H1 (cell line): ENCODE data around the gene SPPL2B. TPM values are rescaled to one million over a fixed set of nuclear protein-coding genes. Genes with fewer than 3 reads are reported as not detected.
A peak's percentile ranks its signal among the peaks of the same experiment; 100 is the strongest.

Source experiments
- CHD7 ChIP-seq: fragments of 300-600 bp; sonication (generic); IDR thresholded peaks from 2 replicates; pipeline ENCODE4 v1.7.1; 2012; ENCODE audit warnings: low read length, moderate library complexity, mild to moderate bottlenecking, inconsistent platforms; ENCODE audit not compliant: insufficient replicate concordance
- CTCF ChIP-seq, 3 experiments: IDR thresholded peaks; 1 replicate in 2 of 3; 2 replicates in 1 of 3; pipeline versions ENCODE4 v1.5.1 to v1.6.1; 2011; ENCODE audit warnings: low read length in 3 of 3, mild to moderate bottlenecking in 3 of 3, inconsistent platforms in 2 of 3, low read depth in 1 of 3, moderate library complexity in 1 of 3; ENCODE audit not compliant: insufficient read depth in 1 of 3; ENCODE audit errors: control extremely low read depth in 1 of 3
- polyA plus RNA-seq, 7 experiments: library from polyadenylated mRNA; depleted of rRNA in 3 of 7; stranded (reverse) in 5 of 7; unstranded in 2 of 7; fragments of >200 nt in 5 of 7; fragments of 200-250 nt in 2 of 7; gene quantifications; 1 replicate in 5 of 7; 2 replicates in 1 of 7; 4 replicates in 1 of 7; pipeline versions ENCODE4 v1.2.1 to v1.2.3, GENCODE V29; 2011 to 2013; ENCODE audit warnings: missing spikeins in 2 of 7, mixed read lengths in 2 of 7
- total RNA-seq: library from RNA; stranded (reverse); fragmentation: NEBNext Ultra II Directional; extraction: Animal tissue kit (Norgen Biotek cat#: 25700); gene quantifications from 2 replicates; pipeline ENCODE4 v1.2.1, GENCODE V29; 2021

SPPL2B gene
- total and polyA plus RNA-seq, 2 of the 8 experiments (the other 6 are each of a cell fraction or from before 2014, with no cell fraction given) = 34.8 to 55.7 TPM

GRCh38 chr19:2337329-2337707 is 8.8 kb downstream of the SPPL2B start (continued):
- TF ChIP-seq CTCF (IDR thresholded peaks at IDR 0.05; ENCODE audit: control extremely low read depth in 1 of 3, insufficient read depth in 1 of 3, low read depth in 1 of 3, low read length in 3 of 3) (peak in 2 of 3 experiments; percentile 43 to 46; a peak in 3 of 4 replicates), CHD7 (no peak)
